IMR-90 (cell line): Measurements from ENCODE around the gene GPATCH8.

ENCODE experiments used
- BHLHE40 ChIP-seq: fragments of 150-350 bp; IDR thresholded peaks from 2 replicates; pipeline ENCODE4 v1.6.1; 2016; ENCODE audit warnings: mild to moderate bottlenecking, low read depth, low read length
- CEBPB ChIP-seq: IDR thresholded peaks from 2 replicates; pipeline ENCODE4 v1.6.1; 2012; ENCODE audit warnings: low read depth, low read length, improper control_type of control experiment
- CHD1 ChIP-seq: IDR thresholded peaks from 2 replicates; pipeline ENCODE4 v1.6.1; 2012; ENCODE audit warnings: low read depth, low read length, improper control_type of control experiment
- MAFK ChIP-seq: IDR thresholded peaks from 2 replicates; pipeline ENCODE4 v1.6.1; 2012; ENCODE audit warnings: low read depth, low read length, improper control_type of control experiment
- MAZ ChIP-seq: IDR thresholded peaks from 2 replicates; pipeline ENCODE4 v1.6.1; 2012; ENCODE audit warnings: low read depth, mild to moderate bottlenecking, low read length, improper control_type of control experiment, moderate library complexity, borderline replicate concordance
- NFE2L2 ChIP-seq: fragments of 150-350 bp; IDR thresholded peaks from 2 replicates; pipeline ENCODE4 v1.6.1; 2016; ENCODE audit warnings: low read depth, mild to moderate bottlenecking, low read length
- POLR2A ChIP-seq: IDR thresholded peaks from 2 replicates; pipeline ENCODE4 v1.6.1; 2012; ENCODE audit warnings: mild to moderate bottlenecking, low read depth, low read length
- RAD21 ChIP-seq: IDR thresholded peaks from 2 replicates; pipeline ENCODE4 v1.6.1; 2012; ENCODE audit warnings: low read length, improper control_type of control experiment
- RCOR1 ChIP-seq: IDR thresholded peaks from 2 replicates; pipeline ENCODE4 v1.6.1; 2012; ENCODE audit warnings: mild to moderate bottlenecking, low read length, improper control_type of control experiment; ENCODE audit not compliant: insufficient replicate concordance
- RFX5 ChIP-seq: IDR thresholded peaks from 2 replicates; pipeline ENCODE4 v1.8.0; 2012; ENCODE audit warnings: low read depth, mild to moderate bottlenecking, low read length, moderate library complexity
- SMC3 ChIP-seq: fragments of 150-350 bp; IDR thresholded peaks from 2 replicates; pipeline ENCODE4 v1.6.1; 2016; ENCODE audit warnings: low read depth, mild to moderate bottlenecking, antibody characterized with exemption, low read length, moderate library complexity
- TF ChIP-seq, protein P1 (sequence below): conservative IDR thresholded peaks from 2 replicates; pipeline ENCODE4 v1.5.1; 2012; ENCODE audit warnings: mild to moderate bottlenecking, low read depth, low read length, improper control_type of control experiment

DNA sequence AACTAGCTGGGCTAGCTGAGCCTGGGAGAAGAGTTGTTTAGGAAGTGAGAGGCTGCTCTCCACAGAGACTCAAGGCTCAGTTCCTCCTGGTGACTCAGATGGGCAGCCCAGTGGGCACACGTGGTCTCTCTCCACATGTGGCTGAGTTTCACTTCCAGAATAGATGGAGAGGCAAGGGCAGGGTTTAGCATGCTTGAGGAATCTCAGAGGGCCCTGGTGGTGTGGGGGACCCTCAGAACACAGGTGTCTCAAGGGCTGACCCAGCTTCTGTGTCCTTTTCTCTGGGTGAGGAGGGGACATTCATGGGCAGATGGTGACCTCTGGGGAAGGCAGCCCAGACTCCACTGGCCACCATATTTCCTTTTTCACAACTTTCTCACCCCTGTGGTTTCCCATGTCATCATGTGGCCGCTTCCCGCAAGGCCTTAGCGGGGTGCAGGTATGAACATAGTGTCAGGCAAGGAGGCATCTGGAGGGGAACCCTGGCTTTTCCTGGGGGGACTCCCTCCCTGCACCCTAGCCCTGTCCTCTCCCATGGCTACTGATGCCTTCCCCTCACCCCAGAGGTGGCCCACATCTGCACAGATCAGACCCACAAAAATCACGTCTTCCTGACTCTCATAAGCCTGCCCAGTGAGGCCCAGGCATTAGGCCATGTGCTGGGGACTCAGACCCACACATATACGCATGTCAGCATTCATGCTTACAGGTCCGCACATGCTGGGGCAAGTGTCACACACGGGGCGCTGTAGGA is 154.8 kb downstream of the GPATCH8 start:
- TF ChIP-seq POLR2A (no peak), CHD1 (no peak), RAD21 (no peak), BHLHE40 (no peak), CEBPB (no peak), MAFK (no peak), RFX5 (no peak), SMC3 (no peak), NFE2L2 (no peak), RCOR1 (no peak), MAZ (no peak)
- TF ChIP-seq, protein P1, sequence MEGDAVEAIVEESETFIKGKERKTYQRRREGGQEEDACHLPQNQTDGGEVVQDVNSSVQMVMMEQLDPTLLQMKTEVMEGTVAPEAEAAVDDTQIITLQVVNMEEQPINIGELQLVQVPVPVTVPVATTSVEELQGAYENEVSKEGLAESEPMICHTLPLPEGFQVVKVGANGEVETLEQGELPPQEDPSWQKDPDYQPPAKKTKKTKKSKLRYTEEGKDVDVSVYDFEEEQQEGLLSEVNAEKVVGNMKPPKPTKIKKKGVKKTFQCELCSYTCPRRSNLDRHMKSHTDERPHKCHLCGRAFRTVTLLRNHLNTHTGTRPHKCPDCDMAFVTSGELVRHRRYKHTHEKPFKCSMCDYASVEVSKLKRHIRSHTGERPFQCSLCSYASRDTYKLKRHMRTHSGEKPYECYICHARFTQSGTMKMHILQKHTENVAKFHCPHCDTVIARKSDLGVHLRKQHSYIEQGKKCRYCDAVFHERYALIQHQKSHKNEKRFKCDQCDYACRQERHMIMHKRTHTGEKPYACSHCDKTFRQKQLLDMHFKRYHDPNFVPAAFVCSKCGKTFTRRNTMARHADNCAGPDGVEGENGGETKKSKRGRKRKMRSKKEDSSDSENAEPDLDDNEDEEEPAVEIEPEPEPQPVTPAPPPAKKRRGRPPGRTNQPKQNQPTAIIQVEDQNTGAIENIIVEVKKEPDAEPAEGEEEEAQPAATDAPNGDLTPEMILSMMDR, result no peak
